ENCODE data around the gene ACAD10. TPM values are rescaled to one million over a fixed set of nuclear protein-coding genes. Genes with fewer than 3 reads are reported as not detected.

Gene ACAD10
- total and polyA plus RNA-seq, 10 of the 15 experiments (the other 5 are each of a cell fraction or from before 2014, with no cell fraction given): 2.9 to 21.9 (median 17.5) TPM

Small RNA genes within 50 kb of the gene (microRNA-seq; reads per million reads assigned to microRNA genes)
- not detected for gene MIR6761

Small RNA genes within 50 kb of the gene (small RNA-seq; reads per million reads assigned to genes)
- 0.12 reads per million for gene MIR6761

Other genes with a start within 250 kb of the ACAD10 start
- gene ATXN2, start 86.7 kb upstream of the ACAD10 start, total RNA-seq (2014; rRNA removed): 8.9 and 10.7 TPM in 2 replicates
- 16.6 and 16.8 TPM in 2 replicates for gene ATXN2, start 86.7 kb upstream of the ACAD10 start, total RNA-seq (2014; rRNA removed; fragmentation: Illumina TruSeq; extraction: Trizol)
- 28.6 and 31.5 TPM in 2 replicates for gene ATXN2, start 86.7 kb upstream of the ACAD10 start, total RNA-seq (2021)
- 16.0 and 17.6 TPM in 2 replicates for gene ATXN2, start 86.7 kb upstream of the ACAD10 start, polyA plus RNA-seq (2011; rRNA removed)
- 26.3 and 36.3 TPM in 2 replicates for gene ATXN2, start 86.7 kb upstream of the ACAD10 start, polyA plus RNA-seq (2014; fragmentation: Illumina TruSeq; extraction: Trizol)
- 10 to 100 TPM in 1 of 2 experiments, 1 to 10 TPM in 1; 8.8 to 13.3 TPM for gene ATXN2, start 86.7 kb upstream of the ACAD10 start, polyA plus RNA-seq (2014; fragmentation: Nextera tagmentation; extraction: Ambion mirVana)
- 18.4 and 20.3 TPM in 2 replicates for gene ATXN2, start 86.7 kb upstream of the ACAD10 start, polyA plus RNA-seq (2014; rRNA removed)
- 10 to 100 TPM; 23.4 to 28.5 TPM for gene ATXN2, start 86.7 kb upstream of the ACAD10 start, polyA plus RNA-seq (2016; fragmentation: Nextera tagmentation; extraction: Ambion mirVana)
- gene BRAP, start 97 bp upstream of the ACAD10 start, total RNA-seq (2014; rRNA removed): 14.1 and 15.4 TPM in 2 replicates
- gene BRAP, start 97 bp upstream of the ACAD10 start, total RNA-seq (2014; rRNA removed; fragmentation: Illumina TruSeq; extraction: Trizol): 16.3 and 16.6 TPM in 2 replicates
- 18.1 and 19.1 TPM in 2 replicates for gene BRAP, start 97 bp upstream of the ACAD10 start, total RNA-seq (2021)
- 19.9 and 23.8 TPM in 2 replicates for gene BRAP, start 97 bp upstream of the ACAD10 start, polyA plus RNA-seq (2011; rRNA removed)
- gene BRAP, start 97 bp upstream of the ACAD10 start, polyA plus RNA-seq (2014; fragmentation: Illumina TruSeq; extraction: Trizol): 20.1 and 20.2 TPM in 2 replicates
- 1 to 10 TPM; 2.3 to 3.4 TPM for gene BRAP, start 97 bp upstream of the ACAD10 start, polyA plus RNA-seq (2014; fragmentation: Nextera tagmentation; extraction: Ambion mirVana)
- 11.4 and 12.4 TPM in 2 replicates for gene BRAP, start 97 bp upstream of the ACAD10 start, polyA plus RNA-seq (2014; rRNA removed)
- 10 to 100 TPM; 26.4 to 28.2 TPM for gene BRAP, start 97 bp upstream of the ACAD10 start, polyA plus RNA-seq (2016; fragmentation: Nextera tagmentation; extraction: Ambion mirVana)
- gene ALDH2, start 80.9 kb downstream of the ACAD10 start, total RNA-seq (2014; rRNA removed): 11.9 and 12.2 TPM in 2 replicates
- 4.5 and 4.8 TPM in 2 replicates for gene ALDH2, start 80.9 kb downstream of the ACAD10 start, total RNA-seq (2014; rRNA removed; fragmentation: Illumina TruSeq; extraction: Trizol)
- gene ALDH2, start 80.9 kb downstream of the ACAD10 start, total RNA-seq (2021): 15.2 and 16.6 TPM in 2 replicates
- gene ALDH2, start 80.9 kb downstream of the ACAD10 start, polyA plus RNA-seq (2011; rRNA removed): 1.4 TPM in 2 replicates
- 5.9 and 7.7 TPM in 2 replicates for gene ALDH2, start 80.9 kb downstream of the ACAD10 start, polyA plus RNA-seq (2014; fragmentation: Illumina TruSeq; extraction: Trizol)
- 1 to 10 TPM; 1.8 to 4.9 TPM for gene ALDH2, start 80.9 kb downstream of the ACAD10 start, polyA plus RNA-seq (2014; fragmentation: Nextera tagmentation; extraction: Ambion mirVana)
- gene ALDH2, start 80.9 kb downstream of the ACAD10 start, polyA plus RNA-seq (2014; rRNA removed): 16.2 and 16.4 TPM in 2 replicates
- gene ALDH2, start 80.9 kb downstream of the ACAD10 start, polyA plus RNA-seq (2016; fragmentation: Nextera tagmentation; extraction: Ambion mirVana): 10 to 100 TPM in 1 of 2 experiments, 1 to 10 TPM in 1; 9.7 to 12.4 TPM
- 45.4 and 46.8 TPM in 2 replicates for gene MAPKAPK5, start 156.2 kb downstream of the ACAD10 start, total RNA-seq (2014; rRNA removed)
- gene MAPKAPK5, start 156.2 kb downstream of the ACAD10 start, total RNA-seq (2014; rRNA removed; fragmentation: Illumina TruSeq; extraction: Trizol): 40.8 and 42.5 TPM in 2 replicates
- gene MAPKAPK5, start 156.2 kb downstream of the ACAD10 start, total RNA-seq (2021): 45.6 and 54.3 TPM in 2 replicates
- 50.4 and 50.6 TPM in 2 replicates for gene MAPKAPK5, start 156.2 kb downstream of the ACAD10 start, polyA plus RNA-seq (2011; rRNA removed)
- 39.7 and 39.9 TPM in 2 replicates for gene MAPKAPK5, start 156.2 kb downstream of the ACAD10 start, polyA plus RNA-seq (2014; fragmentation: Illumina TruSeq; extraction: Trizol)
- 10 to 100 TPM; 12.6 to 14.4 TPM for gene MAPKAPK5, start 156.2 kb downstream of the ACAD10 start, polyA plus RNA-seq (2014; fragmentation: Nextera tagmentation; extraction: Ambion mirVana)
- gene MAPKAPK5, start 156.2 kb downstream of the ACAD10 start, polyA plus RNA-seq (2014; rRNA removed): 42.2 and 48.6 TPM in 2 replicates
- gene MAPKAPK5, start 156.2 kb downstream of the ACAD10 start, polyA plus RNA-seq (2016; fragmentation: Nextera tagmentation; extraction: Ambion mirVana): 10 to 100 TPM; 35.8 to 52.9 TPM